Measurements from ENCODE around the gene KDM6A. TPM values are rescaled to one million over a fixed set of nuclear protein-coding genes. Genes with fewer than 3 reads are reported as not detected.
"Not testable (repeated sequence)": the region's sequence is repeated elsewhere in the genome, so short reads cannot be mapped to it uniquely, and the experiment has no call there.

Gene KDM6A
- total RNA-seq, 2 donors from 2014 or later, result 20.8 to 30.7 TPM

GRCh38 chrX:45031830-45032378 lies 158.9 kb downstream of the KDM6A start:
- intact Hi-C loops (cut with DNase I), result no loop called here
- H3K36me3 ChIP-seq (replicated peaks in 1 of 2; ENCODE audit: insufficient read depth in 1 of 2, low read depth in 2 of 2), result no peaks in the 10 kb centered on the region
- TF ChIP-seq POLR2A (IDR thresholded peaks at IDR 0.05) (no peak), CTCF (IDR thresholded peaks at IDR 0.05) (no peak)
- no peaks in the 10 kb centered on the region for H3K4me1 ChIP-seq
- H3K27me3 ChIP-seq, result no peaks in the 10 kb centered on the region
- no peak overlapping the region for H3K4me3 ChIP-seq
- no peak for ATAC-seq
- no peak overlapping the region for H3K27ac ChIP-seq
- DNase-seq, result no peak
- WGBS, 2 donors, result 48 to 53% methylated on average over 3 of the region's 3 CpGs
- no peaks in the 10 kb centered on the region for H3K9me3 ChIP-seq

- intact Hi-C loops (cut with DNase I), result no loop called here
Measured at GRCh38 chrX:45035071-45035470, 162.1 kb downstream of the KDM6A start.

GRCh38 chrX:45036161-45036560 lies 163.2 kb downstream of the KDM6A start:
- H3K27ac ChIP-seq, result no peak overlapping the region
- 96 to 99% methylated on average over 4 of the region's 4 CpGs for WGBS, 2 donors
- DNase-seq (no peak), ATAC-seq (no peak)
- intact Hi-C loops (cut with DNase I), result no loop called here
- no peaks in the 10 kb centered on the region for H3K36me3 ChIP-seq (replicated peaks in 1 of 2; ENCODE audit: insufficient read depth in 1 of 2, low read depth in 2 of 2)
- H3K4me1 ChIP-seq, result no peaks in the 10 kb centered on the region
- no peaks in the 10 kb centered on the region for H3K27me3 ChIP-seq
- H3K4me3 ChIP-seq, result no peak overlapping the region
- H3K9me3 ChIP-seq, result no peaks in the 10 kb centered on the region
- TF ChIP-seq POLR2A (IDR thresholded peaks at IDR 0.05) (no peak), CTCF (IDR thresholded peaks at IDR 0.05) (no peak)

More at GRCh38 chrX:45035071-45035470, 162.1 kb downstream of the KDM6A start:
- H3K36me3 ChIP-seq (replicated peaks in 1 of 2; ENCODE audit: insufficient read depth in 1 of 2, low read depth in 2 of 2), result no peaks in the 10 kb centered on the region
- no peaks in the 10 kb centered on the region for H3K4me1 ChIP-seq
- TF ChIP-seq CTCF (IDR thresholded peaks at IDR 0.05), result no peak
- TF ChIP-seq POLR2A (IDR thresholded peaks at IDR 0.05), result no peak
- WGBS, 2 donors, result 39 to 53% methylated on average over 2 of the region's 2 CpGs
- H3K27me3 ChIP-seq, result no peaks in the 10 kb centered on the region
- H3K4me3 ChIP-seq, result no peak overlapping the region
- H3K27ac ChIP-seq, result no peak overlapping the region
- no peak for DNase-seq
- ATAC-seq, result no peak
- H3K9me3 ChIP-seq, result no peaks in the 10 kb centered on the region

GRCh38 chrX:45040137-45040536 lies 167.1 kb downstream of the KDM6A start:
- not testable (repeated sequence) for ATAC-seq
- no CpG with 5 or more reads among the region's 28 CpGs for WGBS, 2 donors

GRCh38 chrX:45046417-45046816 lies 173.4 kb downstream of the KDM6A start:
- WGBS, 2 donors, result 72 to 89% methylated on average over 1 of the region's 1 CpG
- no peak overlapping the region for H3K4me3 ChIP-seq
- no peaks in the 10 kb centered on the region for H3K27me3 ChIP-seq
- H3K9me3 ChIP-seq, result no peaks in the 10 kb centered on the region
- TF ChIP-seq POLR2A (IDR thresholded peaks at IDR 0.05), result no peak
- TF ChIP-seq CTCF (IDR thresholded peaks at IDR 0.05), result no peak
- no peak for DNase-seq
- intact Hi-C loops (cut with DNase I), result no loop called here
- no peak overlapping the region for H3K27ac ChIP-seq
- H3K4me1 ChIP-seq, result no peaks in the 10 kb centered on the region
- no peaks in the 10 kb centered on the region for H3K36me3 ChIP-seq (replicated peaks in 1 of 2; ENCODE audit: insufficient read depth in 1 of 2, low read depth in 2 of 2)
- no peak for ATAC-seq

More at GRCh38 chrX:45040137-45040536, 167.1 kb downstream of the KDM6A start:
- intact Hi-C loops (cut with DNase I); H3K4me1 ChIP-seq; H3K27me3 ChIP-seq; DNase-seq; H3K4me3 ChIP-seq; H3K36me3 ChIP-seq (replicated peaks in 1 of 2; ENCODE audit: insufficient read depth in 1 of 2, low read depth in 2 of 2); H3K9me3 ChIP-seq; H3K27ac ChIP-seq: not testable (repeated sequence)

Data from body of pancreas (tissue), 4 donors.